ENCODE data around the gene APOBR.

The APOBR gene

DNA sequence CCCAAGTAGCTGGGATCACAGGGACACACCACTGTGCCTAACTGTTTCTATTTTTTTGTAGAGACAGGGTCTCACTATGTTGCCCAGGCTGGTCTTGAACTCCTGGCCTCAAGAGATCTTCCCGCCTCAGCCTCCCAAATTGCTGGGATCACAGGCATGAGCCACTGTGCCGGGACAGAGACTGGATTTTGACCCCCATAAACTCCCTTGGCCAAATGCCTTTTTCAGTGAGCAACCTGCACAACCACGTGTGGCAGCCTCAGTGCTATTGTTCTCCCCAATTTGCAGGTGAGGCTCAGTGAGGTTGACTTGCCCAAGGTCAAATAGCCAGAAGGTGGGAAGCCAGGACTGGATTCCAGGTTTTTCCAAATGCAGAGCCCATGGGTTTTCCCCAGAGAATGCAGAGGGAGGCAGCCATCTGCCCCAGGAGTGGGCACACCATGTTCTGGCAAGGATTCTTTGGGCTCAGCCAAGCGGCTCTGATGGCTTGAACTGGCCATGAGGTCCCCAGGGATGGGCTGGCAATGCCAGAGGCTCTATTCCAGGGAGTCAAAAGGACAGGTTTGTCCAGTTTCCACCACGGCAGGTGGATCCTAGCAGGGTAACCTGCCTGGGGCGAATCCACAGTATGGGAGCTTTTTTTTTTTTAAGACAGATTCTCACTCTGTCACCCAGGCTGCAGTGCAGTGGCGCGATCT lies 10.4 kb downstream of the APOBR start:
- no peaks in the 10 kb centered on the region for H3K9me3 ChIP-seq (ENCODE audit: low read length)
- H3K27me3 ChIP-seq (ENCODE audit: insufficient read depth, low read length), result no peaks in the 10 kb centered on the region
- TF ChIP-seq EZH2 (IDR thresholded peaks at IDR 0.05; ENCODE audit: borderline replicate concordance, low read length), result no peak
- TF ChIP-seq, protein P1, sequence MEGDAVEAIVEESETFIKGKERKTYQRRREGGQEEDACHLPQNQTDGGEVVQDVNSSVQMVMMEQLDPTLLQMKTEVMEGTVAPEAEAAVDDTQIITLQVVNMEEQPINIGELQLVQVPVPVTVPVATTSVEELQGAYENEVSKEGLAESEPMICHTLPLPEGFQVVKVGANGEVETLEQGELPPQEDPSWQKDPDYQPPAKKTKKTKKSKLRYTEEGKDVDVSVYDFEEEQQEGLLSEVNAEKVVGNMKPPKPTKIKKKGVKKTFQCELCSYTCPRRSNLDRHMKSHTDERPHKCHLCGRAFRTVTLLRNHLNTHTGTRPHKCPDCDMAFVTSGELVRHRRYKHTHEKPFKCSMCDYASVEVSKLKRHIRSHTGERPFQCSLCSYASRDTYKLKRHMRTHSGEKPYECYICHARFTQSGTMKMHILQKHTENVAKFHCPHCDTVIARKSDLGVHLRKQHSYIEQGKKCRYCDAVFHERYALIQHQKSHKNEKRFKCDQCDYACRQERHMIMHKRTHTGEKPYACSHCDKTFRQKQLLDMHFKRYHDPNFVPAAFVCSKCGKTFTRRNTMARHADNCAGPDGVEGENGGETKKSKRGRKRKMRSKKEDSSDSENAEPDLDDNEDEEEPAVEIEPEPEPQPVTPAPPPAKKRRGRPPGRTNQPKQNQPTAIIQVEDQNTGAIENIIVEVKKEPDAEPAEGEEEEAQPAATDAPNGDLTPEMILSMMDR (IDR thresholded peaks at IDR 0.05; ENCODE audit: low read length), result no peak
- no peaks in the 10 kb centered on the region for H3K4me1 ChIP-seq (ENCODE audit: insufficient read depth, low read length, severe bottlenecking)
- H2AFZ ChIP-seq (ENCODE audit: low read length), result no peak overlapping the region
- H3K9ac ChIP-seq (ENCODE audit: low read length), result no peak overlapping the region
- no peak overlapping the region for H3K27ac ChIP-seq (ENCODE audit: low read depth, low read length, poor library complexity, severe bottlenecking)
- H3K79me2 ChIP-seq (ENCODE audit: insufficient read depth, low read length), result no peaks in the 10 kb centered on the region
- no peaks in the 10 kb centered on the region for H3K36me3 ChIP-seq (ENCODE audit: insufficient read depth, low read length)
- no peaks in the 10 kb centered on the region for H3K9me2 ChIP-seq (ENCODE audit: low read depth, low read length)
- H3K4me2 ChIP-seq (ENCODE audit: low read length), result no peak overlapping the region
- H4K20me1 ChIP-seq (ENCODE audit: insufficient read depth, low read length), result no peaks in the 10 kb centered on the region
- H3K4me3 ChIP-seq (ENCODE audit: low read depth, low read length, poor library complexity, severe bottlenecking), result no peak overlapping the region
- H3F3A ChIP-seq (ENCODE audit: insufficient read depth, low read length), result no peaks in the 10 kb centered on the region

DNA sequence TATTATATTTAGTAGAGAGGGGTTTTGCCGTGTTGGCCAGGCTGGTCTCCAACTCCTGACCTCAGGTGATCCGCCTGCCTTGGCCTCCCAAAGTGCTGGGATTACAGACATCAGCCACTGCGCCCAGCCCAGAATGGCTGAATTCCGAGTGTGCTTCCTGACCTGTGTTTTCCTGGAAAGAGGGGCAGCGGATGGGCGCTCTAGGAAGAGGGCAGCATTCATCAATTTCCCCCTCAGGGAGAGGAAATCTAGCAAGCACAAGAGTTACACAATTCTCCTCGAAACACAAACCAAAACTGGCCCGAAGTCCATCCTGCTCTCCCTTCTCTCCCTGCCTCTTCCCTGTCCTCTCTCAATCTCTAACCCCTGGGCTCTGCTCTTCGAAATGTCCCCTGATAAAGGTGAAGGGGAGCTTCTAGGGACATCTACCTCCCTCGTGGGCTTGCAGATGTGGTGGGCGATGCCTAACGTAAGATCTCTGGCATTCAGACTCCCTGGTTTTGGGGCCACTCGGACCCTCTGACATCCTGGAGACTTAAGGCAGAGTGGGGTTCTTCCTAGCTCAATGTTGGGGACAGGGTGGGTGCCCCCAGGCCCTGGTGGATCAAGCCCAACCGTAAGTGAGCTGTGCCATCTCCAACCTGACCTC lies 11.2 kb downstream of the APOBR start:
- no peak overlapping the region for H3K4me3 ChIP-seq (ENCODE audit: low read depth, low read length, poor library complexity, severe bottlenecking)
- H3K79me2 ChIP-seq (ENCODE audit: insufficient read depth, low read length), result no peaks in the 10 kb centered on the region
- TF ChIP-seq, protein P1 (IDR thresholded peaks at IDR 0.05; ENCODE audit: low read length), result no peak
- no peak for TF ChIP-seq EZH2 (IDR thresholded peaks at IDR 0.05; ENCODE audit: borderline replicate concordance, low read length)
- no peaks in the 10 kb centered on the region for H3K4me1 ChIP-seq (ENCODE audit: insufficient read depth, low read length, severe bottlenecking)
- H3K36me3 ChIP-seq (ENCODE audit: insufficient read depth, low read length), result no peaks in the 10 kb centered on the region
- no peaks in the 10 kb centered on the region for H3F3A ChIP-seq (ENCODE audit: insufficient read depth, low read length)
- H4K20me1 ChIP-seq (ENCODE audit: insufficient read depth, low read length), result no peaks in the 10 kb centered on the region
- no peak overlapping the region for H3K27ac ChIP-seq (ENCODE audit: low read depth, low read length, poor library complexity, severe bottlenecking)
- H3K4me2 ChIP-seq (ENCODE audit: low read length), result no peak overlapping the region
- no peaks in the 10 kb centered on the region for H3K9me2 ChIP-seq (ENCODE audit: low read depth, low read length)
- no peaks in the 10 kb centered on the region for H3K9me3 ChIP-seq (ENCODE audit: low read length)
- no peaks in the 10 kb centered on the region for H3K27me3 ChIP-seq (ENCODE audit: insufficient read depth, low read length)
- no peak overlapping the region for H3K9ac ChIP-seq (ENCODE audit: low read length)
- no peak overlapping the region for H2AFZ ChIP-seq (ENCODE audit: low read length)

DNA sequence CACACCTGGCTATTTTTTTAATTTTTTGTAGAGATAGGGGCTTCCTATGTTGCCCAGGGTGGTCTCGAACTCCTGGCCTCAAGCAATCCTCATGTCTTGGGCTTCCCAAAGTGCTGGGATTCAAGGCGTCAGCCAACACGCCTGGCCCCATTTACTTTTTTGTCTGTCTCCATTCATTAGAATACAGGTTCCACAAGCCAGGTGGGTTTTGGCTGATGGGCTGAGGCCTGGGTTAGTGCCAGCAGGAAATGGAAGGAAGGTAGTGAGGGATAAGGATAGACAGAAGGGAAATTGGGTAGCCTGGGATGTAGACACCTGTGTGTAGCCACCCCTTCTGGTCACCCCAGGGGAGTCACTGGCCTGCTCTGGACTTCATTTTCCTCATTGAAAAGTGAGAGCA lies 16.6 kb downstream of the APOBR start:
- Histone ChIP-seq H3K4me3 (ENCODE audit: low read depth, low read length, poor library complexity, severe bottlenecking) (no peak overlapping the region), H4K20me1 (ENCODE audit: insufficient read depth, low read length) (no peaks in the 10 kb centered on the region), H3F3A (ENCODE audit: insufficient read depth, low read length) (no peaks in the 10 kb centered on the region), H3K27ac (ENCODE audit: low read depth, low read length, poor library complexity, severe bottlenecking) (no peak overlapping the region), H3K9me2 (ENCODE audit: low read depth, low read length) (no peaks in the 10 kb centered on the region), H3K9ac (ENCODE audit: low read length) (no peak overlapping the region), H2AFZ (ENCODE audit: low read length) (no peak overlapping the region), H3K79me2 (ENCODE audit: insufficient read depth, low read length) (no peaks in the 10 kb centered on the region), H3K4me2 (ENCODE audit: low read length) (no peak overlapping the region), H3K4me1 (ENCODE audit: insufficient read depth, low read length, severe bottlenecking) (no peaks in the 10 kb centered on the region), H3K9me3 (ENCODE audit: low read length) (no peaks in the 10 kb centered on the region), H3K27me3 (ENCODE audit: insufficient read depth, low read length) (no peaks in the 10 kb centered on the region), H3K36me3 (ENCODE audit: insufficient read depth, low read length) (no peaks in the 10 kb centered on the region)
- no peak for TF ChIP-seq EZH2 (IDR thresholded peaks at IDR 0.05; ENCODE audit: borderline replicate concordance, low read length)
- TF ChIP-seq, protein P1 (IDR thresholded peaks at IDR 0.05; ENCODE audit: low read length), result no peak

Measured in OCI-LY1 (cell line).